Rectal smooth muscle tissue (tissue), 1 donor: Measurements from ENCODE around the gene HARBI1.
"Not testable (repeated sequence)": the region's sequence is repeated elsewhere in the genome, so short reads cannot be mapped to it uniquely, and the experiment has no call there.

Experiments
- H3K27ac ChIP-seq: one replicate; pipeline ENCODE4 v1.7.0; 2013; ENCODE audit warnings: low read depth, low read length, inconsistent platforms
- H3K27me3 ChIP-seq: one replicate; pipeline ENCODE4 v1.7.0; 2013; ENCODE audit warnings: low read length; ENCODE audit not compliant: control insufficient read depth, insufficient read depth
- H3K36me3 ChIP-seq: one replicate; pipeline ENCODE4 v1.7.0; 2013; ENCODE audit warnings: low read length; ENCODE audit not compliant: control insufficient read depth, insufficient read depth
- H3K4me1 ChIP-seq: one replicate; pipeline ENCODE4 v1.7.0; 2013; ENCODE audit warnings: low read length; ENCODE audit not compliant: control insufficient read depth, insufficient read depth
- H3K4me3 ChIP-seq: one replicate; pipeline ENCODE4 v1.7.0; 2013; ENCODE audit warnings: low read length
- H3K9ac ChIP-seq: one replicate; pipeline ENCODE4 v1.7.0; 2013; ENCODE audit warnings: low read length

Gene HARBI1

GRCh38 chr11:46600194-46600960 lies 16.6 kb downstream of the HARBI1 start:
- Histone ChIP-seq H3K36me3 (no peaks in the 10 kb centered on the region), H3K4me1 (no peaks in the 10 kb centered on the region), H3K9ac (no peak overlapping the region), H3K27me3 (no peaks in the 10 kb centered on the region), H3K27ac (no peak overlapping the region), H3K4me3 (no peak overlapping the region)

GRCh38 chr11:46599340-46600193 lies 17.5 kb downstream of the HARBI1 start:
- Histone ChIP-seq H3K36me3 (no peaks in the 10 kb centered on the region), H3K27me3 (no peaks in the 10 kb centered on the region), H3K4me1 (no peaks in the 10 kb centered on the region), H3K9ac (no peak overlapping the region), H3K4me3 (no peak overlapping the region), H3K27ac (no peak overlapping the region)

GRCh38 chr11:46597609-46598219 lies 19.3 kb downstream of the HARBI1 start:
- peaks cover 5% of the 10 kb centered on the region for H3K4me1 ChIP-seq
- H3K9ac ChIP-seq: no peak overlapping the region
- H3K4me3 ChIP-seq: no peak overlapping the region
- H3K27me3 ChIP-seq: no peaks in the 10 kb centered on the region
- no peaks in the 10 kb centered on the region for H3K36me3 ChIP-seq
- no peak overlapping the region for H3K27ac ChIP-seq

GRCh38 chr11:46597155-46597554 lies 19.9 kb downstream of the HARBI1 start:
- no peak overlapping the region for H3K9ac ChIP-seq
- no peak overlapping the region for H3K4me3 ChIP-seq
- no peaks in the 10 kb centered on the region for H3K27me3 ChIP-seq
- no peak overlapping the region for H3K27ac ChIP-seq
- no peaks in the 10 kb centered on the region for H3K36me3 ChIP-seq
- peaks cover 8% of the 10 kb centered on the region for H3K4me1 ChIP-seq

GRCh38 chr11:46594785-46595184 lies 22.2 kb downstream of the HARBI1 start:
- H3K4me1 ChIP-seq: peaks cover 8% of the 10 kb centered on the region
- no peaks in the 10 kb centered on the region for H3K27me3 ChIP-seq
- H3K9ac ChIP-seq: no peak overlapping the region
- no peaks in the 10 kb centered on the region for H3K36me3 ChIP-seq
- no peak overlapping the region for H3K4me3 ChIP-seq
- no peak overlapping the region for H3K27ac ChIP-seq

- H3K9ac ChIP-seq: no peak overlapping the region
- no peaks in the 10 kb centered on the region for H3K27me3 ChIP-seq
- peak overlapping the region; percentile 88 for H3K4me3 ChIP-seq
- H3K36me3 ChIP-seq: no peaks in the 10 kb centered on the region
- peaks cover 8% of the 10 kb centered on the region for H3K4me1 ChIP-seq
- peak overlapping the region; percentile 28 for H3K27ac ChIP-seq
These were observed 22.7 kb downstream of the HARBI1 start for GRCh38 chr11:46594374-46594700.

- peaks cover 8% of the 10 kb centered on the region for H3K4me1 ChIP-seq
- no peaks in the 10 kb centered on the region for H3K27me3 ChIP-seq
- peak within 1 kb of the TSS; percentile 88 for H3K4me3 ChIP-seq
These were observed 23.3 kb downstream of the HARBI1 start, which contains the start of gene AMBRA1 for GRCh38 chr11:46593550-46594373. AMBRA1 (minus strand) TSS chr11:46594023; CDS start chr11:46548380, 45,643 bp downstream.

GRCh38 chr11:46590740-46591605 lies 26.1 kb downstream of the HARBI1 start:
- Histone ChIP-seq H3K36me3 (no peaks in the 10 kb centered on the region), H3K4me1 (peaks cover 8% of the 10 kb centered on the region), H3K27me3 (no peaks in the 10 kb centered on the region), H3K4me3 (no peak overlapping the region), H3K9ac (no peak overlapping the region), H3K27ac (no peak overlapping the region)

More at GRCh38 chr11:46593550-46594373, 23.3 kb downstream of the HARBI1 start, which contains the start of gene AMBRA1:
- peak within 1 kb of the TSS; percentile 69 for H3K9ac ChIP-seq
- H3K27ac ChIP-seq: peak within 1 kb of the TSS; percentile 28
- no peaks in the 10 kb centered on the region for H3K36me3 ChIP-seq

- Histone ChIP-seq H3K27me3 (no peaks in the 10 kb centered on the region), H3K9ac (no peak overlapping the region), H3K4me1 (peaks cover 8% of the 10 kb centered on the region), H3K4me3 (no peak overlapping the region), H3K27ac (no peak overlapping the region), H3K36me3 (no peaks in the 10 kb centered on the region)
These were observed 28.1 kb downstream of the HARBI1 start for GRCh38 chr11:46588915-46589314.

- no peak overlapping the region for H3K27ac ChIP-seq
- H3K4me3 ChIP-seq: no peak overlapping the region
- no peaks in the 10 kb centered on the region for H3K27me3 ChIP-seq
- H3K9ac ChIP-seq: no peak overlapping the region
- H3K4me1 ChIP-seq: peaks cover 7% of the 10 kb centered on the region
- no peaks in the 10 kb centered on the region for H3K36me3 ChIP-seq
These were observed 28.9 kb downstream of the HARBI1 start for GRCh38 chr11:46588131-46588530.

GRCh38 chr11:46583513-46583912 lies 33.5 kb downstream of the HARBI1 start:
- not testable (repeated sequence) for H3K4me1 ChIP-seq, H3K27me3 ChIP-seq, H3K36me3 ChIP-seq, H3K9ac ChIP-seq, H3K4me3 ChIP-seq, H3K27ac ChIP-seq
